Pancreas (tissue), 10 donors: ENCODE measurements around the gene MLLT10. TPM values are rescaled to one million over a fixed set of nuclear protein-coding genes. Genes with fewer than 3 reads are reported as not detected.
"Not testable (repeated sequence)": the region's sequence is repeated elsewhere in the genome, so short reads cannot be mapped to it uniquely, and the experiment has no call there.

ENCODE experiments used
- ATAC-seq, 4 donors: fragments of 200-7000 bp; cut with Tn5 transposase; one replicate each; pipeline versions ENCODE4 v1.8.0 to v1.9.1; 2020; ENCODE audit warnings: mild to moderate bottlenecking in 4 of 4, moderate library complexity in 4 of 4
- DNase-seq, 6 donors: peaks; one replicate each; pipeline ENCODE4 v3.0.0-alpha.2; 2020
- FAIRE-seq: peaks from 2 replicates; lab custom pipeline; 2012; peaks lifted over from hg19 to GRCh38; lab: Jason Lieb, UNC
- H3K27ac ChIP-seq, 4 donors: fragments of 200-600 bp; sonication (generic); 1 replicate in 3 of 4; 2 replicates in 1 of 4; pipeline versions ENCODE4 v1.5.0 to v1.8.0; 2020
- H3K27me3 ChIP-seq, 4 donors: fragments of 200-600 bp; one replicate each; pipeline ENCODE4 v1.8.0; 2021
- H3K36me3 ChIP-seq, 3 donors: fragments of 200-600 bp; sonication (generic) in 1 of 3; one replicate each; pipeline versions ENCODE4 v1.5.0 to v1.8.0; 2020 to 2021
- H3K4me1 ChIP-seq, 3 donors: fragments of 200-600 bp; one replicate each; pipeline ENCODE4 v1.8.0; 2021
- H3K4me3 ChIP-seq, 4 donors: fragments of 200-600 bp; sonication (generic) in 2 of 4; one replicate each; pipeline versions ENCODE4 v1.5.0 to v1.8.0; 2020 to 2021
- H3K9me3 ChIP-seq, 4 donors: fragments of 200-600 bp; one replicate each; pipeline ENCODE4 v1.8.0; 2021
- CTCF ChIP-seq, 4 donors: fragments of 200-600 bp; sonication (generic) in 3 of 4; IDR thresholded peaks; one replicate each; pipeline versions ENCODE4 v1.5.0 to v1.8.0; 2021; ENCODE audit warnings: antibody characterized with exemption in 4 of 4
- WGBS, 2 donors: extraction: QIAGEN DNeasy Blood & Tissue Kit; methylation state at CpG; one replicate each; pipeline ENCODE4 v1.1.7; 2013; 5-methylcytosine and 5-hydroxymethylcytosine counted together
- intact Hi-C, 3 donors: fragments of 100-400 bp; cut with DNase I; formaldehyde crosslinking; loops; one replicate each; pipeline versions ENCODE4 v1.11.1 to v1.14.2; 2022
- polyA plus RNA-seq, 2 donors: library from polyadenylated mRNA; stranded (reverse); fragments of 200-250 nt; gene quantifications; one replicate each; pipeline ENCODE4 v1.2.3, GENCODE V29; 2013
- total RNA-seq, 6 donors: library from RNA; stranded (reverse); fragmentation: NEBNext Ultra II Directional in 4 of 6; extraction: Animal tissue kit (Norgen Biotek cat#: 25700) in 4 of 6; gene quantifications; one replicate each; pipeline versions ENCODE4 v1.2.1 to v1.2.4, GENCODE V29; 2021 to 2023
- donor health status: healthy with polysubstance abuse.
- donor health status: DM: no; HTN: no; CAD: no; lungs with moderate emphysema.
- donor health status: DM: no; HTN: no; CAD: no.
- donor health status: control.
- donor health status: control.
- donor health status: Bipolar disorder and iron deficiency.
- donor health status: DM: yes; HTN: yes; CAD: no.
- donor health status: DM: no; HTN: no; CAD: no.
- donor health status: DM: no; HTN: no; CAD: no.
- donor health status: DM: yes; HTN: yes; CAD: no.

Gene MLLT10
- total and polyA plus RNA-seq, 8 donors = 10.7 to 25.1 (median 15.0) TPM

- intact Hi-C loops = no loop called here
Observed at GRCh38 chr10:21604651-21605050, 70.6 kb downstream of the MLLT10 start.

GRCh38 chr10:21607907-21608306, 73.9 kb downstream of the MLLT10 start:
- WGBS, 2 donors = 99 to 100% methylated on average over 2 of the region's 2 CpGs
- H3K4me3 ChIP-seq = no peak overlapping the region
- no peak for TF ChIP-seq CTCF (IDR thresholded peaks at IDR 0.05)
- ATAC-seq (no peak), DNase-seq (no peak), FAIRE-seq (no peak)
- H3K27ac ChIP-seq = no peak overlapping the region
- H3K36me3 ChIP-seq = no peaks in the 10 kb centered on the region
- no peaks in the 10 kb centered on the region for H3K27me3 ChIP-seq
- intact Hi-C loops = no loop called here
- no peaks in the 10 kb centered on the region for H3K4me1 ChIP-seq
- H3K9me3 ChIP-seq = no peaks in the 10 kb centered on the region

More at GRCh38 chr10:21604651-21605050, 70.6 kb downstream of the MLLT10 start:
- H3K4me1 ChIP-seq = no peaks in the 10 kb centered on the region
- 68 to 77% methylated on average over 2 of the region's 2 CpGs for WGBS, 2 donors
- ATAC-seq (peak in 1 of 4 donors; percentile 22), FAIRE-seq (no peak), DNase-seq (no peak)
- TF ChIP-seq CTCF (IDR thresholded peaks at IDR 0.05) = no peak
- no peaks in the 10 kb centered on the region for H3K27me3 ChIP-seq
- no peak overlapping the region for H3K4me3 ChIP-seq
- no peaks in the 10 kb centered on the region for H3K36me3 ChIP-seq
- H3K9me3 ChIP-seq = no peaks in the 10 kb centered on the region
- no peak overlapping the region for H3K27ac ChIP-seq

GRCh38 chr10:21614000-21614399, 80.0 kb downstream of the MLLT10 start:
- Histone ChIP-seq H3K36me3 (no peaks in the 10 kb centered on the region), H3K4me1 (no peaks in the 10 kb centered on the region), H3K27ac (no peak overlapping the region), H3K27me3 (no peaks in the 10 kb centered on the region), H3K9me3 (no peaks in the 10 kb centered on the region), H3K4me3 (no peak overlapping the region)
- intact Hi-C loops = no loop called here
- TF ChIP-seq CTCF (IDR thresholded peaks at IDR 0.05) = no peak
- FAIRE-seq (no peak), DNase-seq (no peak), ATAC-seq (no peak)
- WGBS, 2 donors = 96 to 99% methylated on average over 3 of the region's 3 CpGs

- no peak overlapping the region for H3K27ac ChIP-seq
- no peaks in the 10 kb centered on the region for H3K36me3 ChIP-seq
- H3K4me3 ChIP-seq = no peak overlapping the region
- no peaks in the 10 kb centered on the region for H3K4me1 ChIP-seq
- intact Hi-C loops = no loop called here
- FAIRE-seq (no peak), DNase-seq (no peak), ATAC-seq (no peak)
- no peaks in the 10 kb centered on the region for H3K27me3 ChIP-seq
- H3K9me3 ChIP-seq = no peaks in the 10 kb centered on the region
- TF ChIP-seq CTCF (IDR thresholded peaks at IDR 0.05) = no peak
- WGBS, 2 donors = 95 to 97% methylated on average over 3 of the region's 3 CpGs
Observed at GRCh38 chr10:21617267-21617666, 83.2 kb downstream of the MLLT10 start.

GRCh38 chr10:21623291-21623690, 89.3 kb downstream of the MLLT10 start:
- Histone ChIP-seq H3K27ac (no peak overlapping the region), H3K9me3 (no peaks in the 10 kb centered on the region), H3K36me3 (no peaks in the 10 kb centered on the region), H3K4me3 (no peak overlapping the region), H3K27me3 (no peaks in the 10 kb centered on the region), H3K4me1 (no peaks in the 10 kb centered on the region)
- FAIRE-seq (no peak), DNase-seq (no peak), ATAC-seq (no peak)
- intact Hi-C loops = no loop called here
- WGBS, 2 donors = 73 to 83% methylated on average over 1 of the region's 1 CpG
- TF ChIP-seq CTCF (IDR thresholded peaks at IDR 0.05) = no peak

- H3K4me3 ChIP-seq, ATAC-seq, H3K4me1 ChIP-seq, H3K27ac ChIP-seq, H3K36me3 ChIP-seq, DNase-seq, H3K9me3 ChIP-seq, intact Hi-C loops, FAIRE-seq, H3K27me3 ChIP-seq: not testable (repeated sequence)
- 96 to 98% methylated on average over 6 of the region's 6 CpGs for WGBS, 2 donors
Observed at GRCh38 chr10:21624421-21624820, 90.4 kb downstream of the MLLT10 start.
